Keratinocyte (primary cell): ENCODE measurements around the gene MS4A6E. TPM values are rescaled to one million over a fixed set of nuclear protein-coding genes. Genes with fewer than 3 reads are reported as not detected.

Experiments
- DNase-seq: peaks from one replicate; pipeline ENCODE4 v3.0.0-alpha.2; 2011; ENCODE audit warnings: low read depth, missing footprints, low spot score
- FAIRE-seq: peaks from 2 replicates; lab custom pipeline; 2011; peaks lifted over from hg19 to GRCh38; lab: Jason Lieb, UNC
- H2AFZ ChIP-seq: 2 replicates; pipeline ENCODE4 v1.6.0; 2012; ENCODE audit warnings: low read length, control low read depth, inconsistent platforms; ENCODE audit not compliant: control insufficient read depth
- H3K27ac ChIP-seq: 2 replicates; pipeline ENCODE4 v1.5.1; 2011; ENCODE audit warnings: low read length; ENCODE audit not compliant: control insufficient read depth, insufficient read depth
- H3K27me3 ChIP-seq: 3 replicates; pipeline ENCODE4 v1.6.0; 2011; ENCODE audit warnings: low read length; ENCODE audit not compliant: control insufficient read depth, insufficient read depth; ENCODE audit errors: extremely low read depth
- H3K36me3 ChIP-seq, 2 experiments: 2 replicates in 1 of 2; 3 replicates in 1 of 2; pipeline ENCODE4 v1.5.1; 2011; ENCODE audit warnings: low read length in 2 of 2, mild to moderate bottlenecking in 1 of 2; ENCODE audit not compliant: control insufficient read depth in 2 of 2, insufficient read depth in 2 of 2; ENCODE audit errors: extremely low read depth in 1 of 2
- H3K4me1 ChIP-seq: 3 replicates; pipeline ENCODE4 v1.5.1; 2011; ENCODE audit warnings: low read length; ENCODE audit not compliant: control insufficient read depth, insufficient read depth; ENCODE audit errors: extremely low read depth
- H3K4me2 ChIP-seq: 3 replicates; pipeline ENCODE4 v1.6.0; 2011; ENCODE audit warnings: low read depth, low read length; ENCODE audit not compliant: control insufficient read depth, insufficient read depth; ENCODE audit errors: extremely low read depth
- H3K4me3 ChIP-seq, 3 experiments: fragments of 200-600 bp in 1 of 3; sonication (generic) in 1 of 3; 2 replicates in 2 of 3; 3 replicates in 1 of 3; pipeline ENCODE4 v1.5.1; 2011 to 2016; ENCODE audit warnings: low read length in 3 of 3, mild to moderate bottlenecking in 3 of 3, control low read depth in 2 of 3, inconsistent platforms in 1 of 3, low read depth in 1 of 3, mixed read lengths in 1 of 3, mixed run types in 1 of 3, moderate library complexity in 1 of 3; ENCODE audit not compliant: control insufficient read depth in 2 of 3, insufficient read depth in 2 of 3; ENCODE audit errors: extremely low read depth in 1 of 3
- H3K79me2 ChIP-seq: 2 replicates; pipeline ENCODE4 v1.6.0; 2012; ENCODE audit warnings: low read length; ENCODE audit not compliant: control insufficient read depth, insufficient read depth
- H3K9ac ChIP-seq: 3 replicates; pipeline ENCODE4 v1.6.0; 2011; ENCODE audit warnings: low read length; ENCODE audit not compliant: control insufficient read depth, insufficient read depth; ENCODE audit errors: extremely low read depth
- H3K9me1 ChIP-seq: 3 replicates; pipeline ENCODE4 v1.6.0; 2011; ENCODE audit warnings: low read length; ENCODE audit not compliant: control insufficient read depth, insufficient read depth; ENCODE audit errors: extremely low read depth
- H3K9me3 ChIP-seq: 2 replicates; pipeline ENCODE4 v1.5.1; 2012; ENCODE audit warnings: low read depth, low read length; ENCODE audit not compliant: control insufficient read depth
- H4K20me1 ChIP-seq: 3 replicates; pipeline ENCODE4 v1.6.0; 2011; ENCODE audit warnings: low read length; ENCODE audit not compliant: control insufficient read depth, insufficient read depth; ENCODE audit errors: extremely low read depth
- CTCF ChIP-seq, 3 experiments: IDR thresholded peaks in 1 of 3; conservative IDR thresholded peaks in 1 of 3; optimal IDR thresholded peaks in 1 of 3; 2 replicates in 2 of 3; 3 replicates in 1 of 3; pipeline versions ENCODE3 to v1.5.1; 2011; ENCODE audit warnings: low read length in 3 of 3, mild to moderate bottlenecking in 3 of 3, moderate library complexity in 2 of 3, control low read depth in 1 of 3, inconsistent platforms in 1 of 3; ENCODE audit not compliant: insufficient read depth in 2 of 3; ENCODE audit errors: extremely low read depth in 1 of 3
- EZH2 ChIP-seq: IDR thresholded peaks from one replicate; pipeline ENCODE4 v1.6.1; 2012; ENCODE audit warnings: inconsistent platforms, mild to moderate bottlenecking, low read length, moderate library complexity
- dilution Hi-C: fragments of 300-500 bp; cut with MboI; formaldehyde crosslinking; loops from one replicate; pipeline ENCODE4 v1.7.0; 2020; ENCODE audit warnings: low sequenced_read_pairs; ENCODE audit not compliant: extremely low pct_ligation_motif_present
- polyA plus RNA-seq, 5 experiments: library from polyadenylated mRNA; depleted of rRNA in 3 of 5; stranded (reverse) in 3 of 5; stranded (forward) in 1 of 5; unstranded in 1 of 5; fragments of >200 nt; gene quantifications; 1 replicate in 1 of 5; 2 replicates in 3 of 5; 3 replicates in 1 of 5; pipeline versions ENCODE4 v1.2.1 to v1.2.3, GENCODE V29; 2011 to 2012; ENCODE audit warnings: missing spikeins in 2 of 5, low read depth in 1 of 5, low replicate concordance in 1 of 5

MS4A6E gene
- polyA plus RNA-seq, 1 donor (not counting 4 experiments of a cell fraction or from before 2014, with no cell fraction given): not detected

GRCh38 chr11:60318726-60319125, 8.3 kb upstream of the MS4A6E start:
- H3K9me1 ChIP-seq: no peaks in the 10 kb centered on the region
- H3K4me3 ChIP-seq: no peak overlapping the region
- H3K36me3 ChIP-seq: no peaks in the 10 kb centered on the region
- no peak for FAIRE-seq
- DNase-seq: no peak
- H3K27ac ChIP-seq: no peak overlapping the region
- H2AFZ ChIP-seq: no peak overlapping the region
- H3K4me1 ChIP-seq: no peaks in the 10 kb centered on the region
- H3K9ac ChIP-seq: no peak overlapping the region
- H3K9me3 ChIP-seq: peaks cover 2% of the 10 kb centered on the region
- no peaks in the 10 kb centered on the region for H3K79me2 ChIP-seq
- no peaks in the 10 kb centered on the region for H4K20me1 ChIP-seq
- H3K27me3 ChIP-seq: no peaks in the 10 kb centered on the region
- dilution Hi-C loops: no loop called here
- TF ChIP-seq CTCF (optimal IDR thresholded peaks at IDR 0.05 in 1 of 3, IDR thresholded peaks at IDR 0.05 in 1 of 3, conservative IDR thresholded peaks at IDR 0.05 in 1 of 3; ENCODE audit: extremely low read depth in 1 of 3, insufficient read depth in 2 of 3, low read length in 3 of 3): no peak
- H3K4me2 ChIP-seq: no peak overlapping the region

DNA sequence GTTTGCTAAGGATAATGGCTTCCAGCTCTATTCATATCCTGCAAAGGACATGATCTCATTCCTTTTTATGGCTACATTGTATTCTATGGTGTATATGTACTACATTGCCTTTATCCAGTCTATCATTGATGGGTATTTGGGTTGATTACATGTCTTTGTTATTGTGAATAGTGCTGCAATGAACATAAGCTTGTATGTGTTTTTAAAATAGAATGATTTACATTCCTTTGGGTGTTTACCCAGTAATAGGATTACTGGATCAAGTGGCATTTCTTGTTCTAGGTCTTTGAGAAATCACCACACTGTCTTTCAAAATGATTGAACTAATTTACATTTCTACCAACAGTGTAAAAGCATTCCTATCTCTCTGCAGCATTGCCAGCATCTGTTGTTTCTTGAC, 6.0 kb upstream of the MS4A6E start:
- Histone ChIP-seq H3K9me3 (peaks cover 4% of the 10 kb centered on the region), H3K36me3 (no peaks in the 10 kb centered on the region), H3K4me2 (no peak overlapping the region), H4K20me1 (no peaks in the 10 kb centered on the region), H3K9ac (no peak overlapping the region), H2AFZ (no peak overlapping the region), H3K27me3 (no peaks in the 10 kb centered on the region), H3K27ac (no peak overlapping the region), H3K79me2 (no peaks in the 10 kb centered on the region), H3K9me1 (no peaks in the 10 kb centered on the region), H3K4me3 (no peak overlapping the region), H3K4me1 (no peaks in the 10 kb centered on the region)
- TF ChIP-seq EZH2: no peak
- TF ChIP-seq CTCF (optimal IDR thresholded peaks at IDR 0.05 in 1 of 3, IDR thresholded peaks at IDR 0.05 in 1 of 3, conservative IDR thresholded peaks at IDR 0.05 in 1 of 3; ENCODE audit: extremely low read depth in 1 of 3, insufficient read depth in 2 of 3, low read length in 3 of 3): no peak
- DNase-seq (no peak), FAIRE-seq (no peak)
- dilution Hi-C loops: no loop called here
